ENCODE results near the gene DCAF17. TPM values are rescaled to one million over a fixed set of nuclear protein-coding genes. Genes with fewer than 3 reads are reported as not detected.
"Not testable (repeated sequence)": the region's sequence is repeated elsewhere in the genome, so short reads cannot be mapped to it uniquely, and the experiment has no call there.

DCAF17 gene
- total RNA-seq, 1 donor from 2014 or later: 11.3 TPM

GRCh38 chr2:171522788-171523087 is 88.7 kb downstream of the DCAF17 start:
- DNase-seq: peak; percentile 72
- intact Hi-C loops (cut with DNase I): no loop called here
- no peak for TF ChIP-seq CTCF (IDR thresholded peaks at IDR 0.05)
- Histone ChIP-seq H3K9me3 (no peaks in the 10 kb centered on the region), H3K36me3 (no peaks in the 10 kb centered on the region), H3K27ac (peak overlapping the region; percentile 91), H3K27me3 (no peaks in the 10 kb centered on the region), H3K4me1 (peaks cover 15% of the 10 kb centered on the region), H3K4me3 (peak overlapping the region; percentile 71)
- peak; percentile 23 for ATAC-seq

- no peaks in the 10 kb centered on the region for H3K27me3 ChIP-seq
- no peak for TF ChIP-seq CTCF (IDR thresholded peaks at IDR 0.05)
- peaks cover 15% of the 10 kb centered on the region for H3K4me1 ChIP-seq
- peak overlapping the region; percentile 91 for H3K27ac ChIP-seq
- peak overlapping the region; percentile 71 for H3K4me3 ChIP-seq
- intact Hi-C loops (cut with DNase I): no loop called here
- H3K9me3 ChIP-seq: no peaks in the 10 kb centered on the region
- no peaks in the 10 kb centered on the region for H3K36me3 ChIP-seq
- DNase-seq (peak; percentile 86), ATAC-seq (peak; percentile 74)
Measured at GRCh38 chr2:171523088-171524017, 89.3 kb downstream of the DCAF17 start.

GRCh38 chr2:171524018-171524401 is 90.0 kb downstream of the DCAF17 start:
- no peak for TF ChIP-seq CTCF (IDR thresholded peaks at IDR 0.05)
- Histone ChIP-seq H3K27ac (peak overlapping the region; percentile 91), H3K4me3 (peak overlapping the region; percentile 71), H3K27me3 (no peaks in the 10 kb centered on the region), H3K4me1 (peaks cover 15% of the 10 kb centered on the region), H3K9me3 (no peaks in the 10 kb centered on the region), H3K36me3 (no peaks in the 10 kb centered on the region)
- intact Hi-C loops (cut with DNase I): no loop called here
- ATAC-seq (peak; percentile 74), DNase-seq (no peak)

- ATAC-seq (peak; percentile 41), DNase-seq (no peak)
- no peak overlapping the region for H3K27ac ChIP-seq
- intact Hi-C loops (cut with DNase I): no loop called here
- H3K4me1 ChIP-seq: peaks cover 26% of the 10 kb centered on the region
- peak; percentile 53 for TF ChIP-seq CTCF (IDR thresholded peaks at IDR 0.05)
- H3K36me3 ChIP-seq: no peaks in the 10 kb centered on the region
- H3K9me3 ChIP-seq: no peaks in the 10 kb centered on the region
- no peak overlapping the region for H3K4me3 ChIP-seq
- H3K27me3 ChIP-seq: no peaks in the 10 kb centered on the region
Measured at GRCh38 chr2:171529914-171530313, 95.9 kb downstream of the DCAF17 start.

- intact Hi-C loops (cut with DNase I): no loop called here
Measured at GRCh38 chr2:171530378-171530777, 96.4 kb downstream of the DCAF17 start.

GRCh38 chr2:171530859-171531258 is 96.8 kb downstream of the DCAF17 start:
- H3K9me3 ChIP-seq; ATAC-seq; intact Hi-C loops (cut with DNase I); H3K4me3 ChIP-seq; H3K36me3 ChIP-seq; H3K27ac ChIP-seq; H3K27me3 ChIP-seq; DNase-seq: not testable (repeated sequence)
- H3K4me1 ChIP-seq: peaks cover 20% of the 10 kb centered on the region

More at GRCh38 chr2:171530378-171530777, 96.4 kb downstream of the DCAF17 start:
- Histone ChIP-seq H3K4me3 (no peak overlapping the region), H3K27ac (no peak overlapping the region), H3K9me3 (no peaks in the 10 kb centered on the region), H3K36me3 (no peaks in the 10 kb centered on the region), H3K27me3 (no peaks in the 10 kb centered on the region), H3K4me1 (peaks cover 22% of the 10 kb centered on the region)
- DNase-seq (no peak), ATAC-seq (peak; percentile 72)
- TF ChIP-seq CTCF (IDR thresholded peaks at IDR 0.05): no peak
